GM10248 (cell line): ENCODE results near the gene MAP3K2.

Source experiments
- CTCF ChIA-PET: fragments of 300-600 bp; sonication (Branson Sonifier 250); formaldehyde crosslinking; extraction: SDS; loops from one replicate; lab custom pipeline; 2021; ENCODE audit warnings: antibody characterized with exemption; lab: Yijun Ruan, JAX
- POLR2A ChIA-PET: fragments of 350-650 bp; sonication (Branson Sonifier 250); formaldehyde crosslinking; extraction: SDS; loops from one replicate; lab custom pipeline; 2020; ENCODE audit warnings: antibody characterized with exemption; lab: Yijun Ruan, JAX
- DNase-seq: peaks from one replicate; pipeline ENCODE4 v3.0.0; 2012; ENCODE audit errors: extremely low spot score
- CTCF ChIP-seq: IDR thresholded peaks from 2 replicates; pipeline ENCODE4 v1.5.1; 2012; ENCODE audit warnings: mild to moderate bottlenecking, low read depth; ENCODE audit errors: extremely low read depth, missing control alignments, control extremely low read depth

MAP3K2 gene

GRCh38 chr2:127401757-127402695 is 14.3 kb upstream of the MAP3K2 start:
- TF ChIP-seq CTCF, result no peak
- ChIA-PET POLR2A (no interaction called here), CTCF (interaction anchor here (0.8 to 1.9 kb wide), 8 partner anchors 9 to 52 kb away, joined by 3 to 12 read pairs (median 4); no protein-coding TSS in a partner anchor)
- peak; percentile 24 for DNase-seq

GRCh38 chr2:127400897-127401756 is 13.4 kb upstream of the MAP3K2 start:
- TF ChIP-seq CTCF, result no peak
- POLR2A ChIA-PET, result no interaction called here
- no peak for DNase-seq
- CTCF ChIA-PET, result interaction anchor here (1.0 to 1.8 kb wide), 3 partner anchors 8 to 15 kb away, joined by 3 to 12 read pairs (median 3); no protein-coding TSS in a partner anchor

GRCh38 chr2:127400533-127400896 is 12.7 kb upstream of the MAP3K2 start:
- ChIA-PET CTCF (interaction anchor here (1.5 kb wide), 1 partner anchor 16 kb away, joined by 3 read pairs; no protein-coding TSS in a partner anchor), POLR2A (no interaction called here)
- DNase-seq, result no peak
- no peak for TF ChIP-seq CTCF

- TF ChIP-seq CTCF, result no peak
- ChIA-PET POLR2A (interaction anchor here (1.2 kb wide), 1 partner anchor 9 kb away, joined by 3 read pairs; no protein-coding TSS in a partner anchor), CTCF (interaction anchor here (1.2 to 1.5 kb wide), 2 partner anchors 18 to 81 kb away, joined by 6 to 7 read pairs; no protein-coding TSS in a partner anchor)
- DNase-seq, result peak; percentile 61
These were observed 10.4 kb upstream of the MAP3K2 start for GRCh38 chr2:127398239-127398590.

- CTCF ChIA-PET, result no interaction called here
- POLR2A ChIA-PET, result interaction anchor here (1.2 kb wide), 1 partner anchor 9 kb away, joined by 3 read pairs; no protein-coding TSS in a partner anchor
- TF ChIP-seq CTCF, result no peak
- no peak for DNase-seq
These were observed 9.9 kb upstream of the MAP3K2 start for GRCh38 chr2:127397568-127398238.
